CD4-positive, alpha-beta T cell treated with Interleukin-15 for 4 hours (primary cell): ENCODE results near the gene ADA.

Experiments used
- DNase-seq: peaks from one replicate; pipeline ENCODE4 v3.0.0-alpha.2; 2020; ENCODE audit warnings: low spot score

ADA gene

GRCh38 chr20:44624152-44624551 lies 27.3 kb downstream of the ADA start:
- no peak for DNase-seq

- no peak for DNase-seq
Observed at GRCh38 chr20:44622501-44623270, 28.8 kb downstream of the ADA start.

- DNase-seq, result no peak
Observed at GRCh38 chr20:44621939-44622338, 29.6 kb downstream of the ADA start.

- DNase-seq, result no peak
Observed at GRCh38 chr20:44621325-44621724, 30.2 kb downstream of the ADA start.

GRCh38 chr20:44620030-44620429 lies 31.5 kb downstream of the ADA start:
- DNase-seq, result no peak

- DNase-seq, result no peak
Observed at GRCh38 chr20:44619294-44619693, 32.2 kb downstream of the ADA start.

GRCh38 chr20:44618318-44618731 lies 33.2 kb downstream of the ADA start:
- DNase-seq, result peak; percentile 31

GRCh38 chr20:44616604-44616964 lies 34.9 kb downstream of the ADA start:
- no peak for DNase-seq

GRCh38 chr20:44615876-44616603 lies 35.5 kb downstream of the ADA start:
- DNase-seq, result no peak

- no peak for DNase-seq
Observed at GRCh38 chr20:44615169-44615791, 36.2 kb downstream of the ADA start.

GRCh38 chr20:44614525-44614924 lies 37.0 kb downstream of the ADA start:
- no peak for DNase-seq

GRCh38 chr20:44613575-44613974 lies 37.9 kb downstream of the ADA start:
- no peak for DNase-seq

- peak; percentile 22 for DNase-seq
Observed at GRCh38 chr20:44610313-44610962, 41.1 kb downstream of the ADA start.

- DNase-seq, result peak; percentile 81
Observed at GRCh38 chr20:44609516-44610312, 41.8 kb downstream of the ADA start.

- DNase-seq, result no peak
Observed at GRCh38 chr20:44609006-44609515, 42.4 kb downstream of the ADA start.

- no peak for DNase-seq
Observed at GRCh38 chr20:44606725-44607441, 44.6 kb downstream of the ADA start.

GRCh38 chr20:44603327-44603726 lies 48.2 kb downstream of the ADA start:
- DNase-seq, result no peak

GRCh38 chr20:44601801-44602204 lies 49.7 kb downstream of the ADA start:
- DNase-seq, result no peak

- no peak for DNase-seq
Observed at GRCh38 chr20:44601236-44601671, 50.2 kb downstream of the ADA start.

GRCh38 chr20:44600758-44601201 lies 50.7 kb downstream of the ADA start:
- no peak for DNase-seq

- no peak for DNase-seq
Observed at GRCh38 chr20:44600301-44600700, 51.2 kb downstream of the ADA start.
